K562 (cell line): ENCODE data around the gene SMIM29. TPM values are rescaled to one million over a fixed set of nuclear protein-coding genes. Genes with fewer than 3 reads are reported as not detected.
A peak's percentile ranks its signal among the peaks of the same experiment; 100 is the strongest.

ENCODE experiments used
- CBX1 ChIP-seq: sonication (generic); IDR thresholded peaks from 2 replicates; pipeline ENCODE4 v1.6.1; 2016; ENCODE audit warnings: antibody characterized with exemption, low read depth, mild to moderate bottlenecking
- EP300 ChIP-seq: IDR thresholded peaks from 2 replicates; pipeline ENCODE4 v1.6.1; 2012; ENCODE audit warnings: low read length, improper control_type of control experiment
- HNRNPL ChIP-seq: fragments of 200-400 bp; formaldehyde crosslinking; IDR thresholded peaks from 2 replicates; pipeline ENCODE4 v1.6.1; 2017; ENCODE audit warnings: low read depth, mild to moderate bottlenecking, low read length
- ID3 ChIP-seq, 2 experiments: fragments of 250-450 bp in 1 of 2; fragments of 450-650 bp in 1 of 2; sonication (Bioruptor Pico) in 1 of 2; IDR thresholded peaks; 2 replicates each; pipeline versions ENCODE4 v1.6.1 to v1.8.0; 2016 to 2021; ENCODE audit warnings: mild to moderate bottlenecking in 2 of 2, moderate library complexity in 2 of 2, missing compliant biosample characterization in 1 of 2, missing genetic modification characterization in 1 of 2
- MAFF ChIP-seq: IDR thresholded peaks from 2 replicates; pipeline ENCODE4 v1.6.1; 2012; ENCODE audit warnings: low read length, improper control_type of control experiment
- MTA1 ChIP-seq: fragments of 450-650 bp; IDR thresholded peaks from 2 replicates; pipeline ENCODE4 v1.6.1; 2017; ENCODE audit warnings: borderline replicate concordance
- NFE2 ChIP-seq: IDR thresholded peaks from 2 replicates; pipeline ENCODE4 v1.6.1; 2014; ENCODE audit warnings: antibody characterized with exemption, low read depth
- NFIC ChIP-seq: fragments of 450-650 bp; IDR thresholded peaks from 2 replicates; pipeline ENCODE4 v1.6.1; 2017; ENCODE audit warnings: mild to moderate bottlenecking, inconsistent platforms
- PRDM10 ChIP-seq: fragments of 450-650 bp; IDR thresholded peaks from 2 replicates; pipeline ENCODE4 v1.6.1; 2018; ENCODE audit not compliant: partially characterized antibody
- RAD21 ChIP-seq, 2 experiments: fragments of 250-450 bp in 1 of 2; fragments of 450-650 bp in 1 of 2; sonication (Bioruptor Pico) in 1 of 2; formaldehyde crosslinking in 1 of 2; IDR thresholded peaks in 1 of 2; conservative IDR thresholded peaks in 1 of 2; 2 replicates each; pipeline versions ENCODE4 v1.4.0 to v1.8.0; 2020 to 2022; ENCODE audit warnings: mild to moderate bottlenecking in 2 of 2, moderate library complexity in 1 of 2
- RBM22 ChIP-seq: fragments of 200-400 bp; formaldehyde crosslinking; IDR thresholded peaks from 2 replicates; pipeline ENCODE4 v1.6.1; 2018; ENCODE audit warnings: low read length, low read depth; ENCODE audit not compliant: poor library complexity, severe bottlenecking
- TCF7 ChIP-seq: sonication (generic); IDR thresholded peaks from 2 replicates; pipeline ENCODE4 v1.6.1; 2016; ENCODE audit warnings: antibody characterized with exemption, borderline replicate concordance
- ZBTB49 ChIP-seq: sonication (generic); formaldehyde crosslinking; IDR thresholded peaks from 2 replicates; pipeline ENCODE4 v1.8.0; 2022; ENCODE audit warnings: missing genetic modification reagents, mild to moderate bottlenecking, borderline replicate concordance
- ZNF395 ChIP-seq: fragments of 200-800 bp; sonication (Bioruptor generic); IDR thresholded peaks from 2 replicates; pipeline ENCODE4 v1.6.1; 2017; ENCODE audit warnings: missing genetic modification characterization, missing compliant biosample characterization
- ZNF41 ChIP-seq: fragments of 250-450 bp; sonication (Bioruptor Pico); conservative IDR thresholded peaks from 2 replicates; pipeline ENCODE4 v1.4.0; 2020; ENCODE audit warnings: mild to moderate bottlenecking
- ZNF551 ChIP-seq: fragments of 250-450 bp; sonication (Bioruptor Pico); IDR thresholded peaks from 2 replicates; pipeline ENCODE4 v1.5.0; 2021; ENCODE audit warnings: mild to moderate bottlenecking, moderate library complexity
- ZNF699 ChIP-seq: fragments of 250-450 bp; sonication (Bioruptor Pico); IDR thresholded peaks from 2 replicates; pipeline ENCODE4 v1.8.0; 2021; ENCODE audit warnings: mild to moderate bottlenecking, moderate library complexity; ENCODE audit not compliant: insufficient replicate concordance
- polyA plus RNA-seq, 8 experiments: library from polyadenylated mRNA; depleted of rRNA in 4 of 8; stranded (reverse) in 5 of 8; unstranded in 3 of 8; fragments of >200 nt; fragmentation: Nextera tagmentation in 2 of 8; fragmentation: Illumina TruSeq in 1 of 8; extraction: Ambion mirVana in 2 of 8; extraction: Trizol in 1 of 8; gene quantifications; 2 replicates each; pipeline versions ENCODE4 v1.2.1 to v1.2.3, GENCODE V29; 2011 to 2014; ENCODE audit warnings: inconsistent platforms in 1 of 8, missing spikeins in 1 of 8
- total RNA-seq, 7 experiments: library from RNA; depleted of rRNA in 6 of 7; stranded (reverse); fragments of >200 nt in 6 of 7; fragmentation: Illumina TruSeq in 2 of 7; extraction: Trizol in 2 of 7; gene quantifications; 2 replicates each; pipeline versions ENCODE4 v1.2.1 to v1.2.3, GENCODE V29; 2011 to 2021; ENCODE audit warnings: low replicate concordance in 1 of 7

The SMIM29 gene
- total and polyA plus RNA-seq, 9 of the 15 experiments (the other 6 are each of a cell fraction or from before 2014, with no cell fraction given): 6.5 to 36.7 (median 20.9) TPM

GRCh38 chr6:34243901-34244884, 4.6 kb downstream of the SMIM29 start (continued):
- TF ChIP-seq ZBTB49: 0 out of 2 replicates have a peak, but pooled peaks have one; percentile 25
- no peak; the same call in 1 of the 2 replicates for TF ChIP-seq CBX1
- TF ChIP-seq ZNF41 (CRISPR knock-in tag): 0 out of 2 replicates have a peak, but pooled peaks have one; percentile 26
- TF ChIP-seq HNRNPL: peak; percentile 84; the same call in 1 of the 2 replicates
- TF ChIP-seq PRDM10: peak; percentile 60
- no peak for TF ChIP-seq ID3 (CRISPR knock-in tag; IDR thresholded peaks at IDR 0.05)
- TF ChIP-seq ID3 (tag; IDR thresholded peaks at IDR 0.05): no peak
- TF ChIP-seq NFIC: peak; percentile 64
- TF ChIP-seq NFE2: peak; percentile 99
- TF ChIP-seq EP300: peak; percentile 66
- TF ChIP-seq TCF7: no peak
- TF ChIP-seq ZNF395 (CRISPR knock-in tag): peak; percentile 60; the same call in 1 of the 2 replicates
- TF ChIP-seq ZNF551 (CRISPR knock-in tag): no peak
- TF ChIP-seq ZNF699 (CRISPR knock-in tag): no peak
- TF ChIP-seq RAD21 (CRISPR knock-in tag; conservative IDR thresholded peaks at IDR 0.05 in 1 of 2, IDR thresholded peaks at IDR 0.05 in 1 of 2): peak; percentile 24 to 25; a peak in 2 of 4 replicates
- peak; percentile 91 for TF ChIP-seq MAFF
- TF ChIP-seq MTA1: 0 out of 2 replicates have a peak, but pooled peaks have one; percentile 30
- TF ChIP-seq RBM22: peak; percentile 85
